OCI-LY3 (cell line): ENCODE data around the gene NR1H4.
"Not testable (repeated sequence)": the region's sequence is repeated elsewhere in the genome, so short reads cannot be mapped to it uniquely, and the experiment has no call there.

Source experiments
- H2AFZ ChIP-seq: fragments of 200-600, 300-600 bp; shearing (Covaris generic); 2 replicates; pipeline ENCODE4 v1.6.0; 2014; ENCODE audit warnings: antibody characterized with exemption, low read depth, low read length
- H3K27ac ChIP-seq: fragments of 200-600, 300-600 bp; sonication (generic); 2 replicates; pipeline ENCODE4 v1.5.1; 2014; ENCODE audit warnings: mild to moderate bottlenecking, low read length, moderate library complexity, mixed read lengths
- H3K27me3 ChIP-seq: fragments of 200-600, 300-600 bp; sonication (generic); 2 replicates; pipeline ENCODE4 v1.6.1; 2014; ENCODE audit warnings: low read depth, low read length, mixed read lengths
- H3K36me3 ChIP-seq: fragments of 200-600, 300-600 bp; sonication (generic); replicated peaks from 2 replicates; pipeline ENCODE3; 2014; ENCODE audit warnings: low read depth, low read length, mixed read lengths
- H3K4me1 ChIP-seq: fragments of 300-600, 200-600 bp; sonication (generic); 2 replicates; pipeline ENCODE4 v1.6.1; 2014; ENCODE audit warnings: low read length, mixed read lengths
- H3K4me2 ChIP-seq: fragments of 200-600, 300-600 bp; sonication (generic); 2 replicates; pipeline ENCODE4 v1.6.1; 2014; ENCODE audit warnings: low read length, mixed read lengths
- H3K4me3 ChIP-seq: fragments of 300-600, 200-600 bp; sonication (generic); 2 replicates; pipeline ENCODE4 v1.5.1; 2014; ENCODE audit warnings: antibody characterized with exemption, mild to moderate bottlenecking, low read length, moderate library complexity
- H3K79me2 ChIP-seq: fragments of 300-600, 200-600 bp; shearing (Covaris generic); 2 replicates; pipeline ENCODE4 v1.6.1; 2014; ENCODE audit warnings: mild to moderate bottlenecking, low read length, mixed read lengths
- H3K9ac ChIP-seq: fragments of 300-600, 200-600 bp; shearing (Covaris generic); 2 replicates; pipeline ENCODE4 v1.6.0; 2014; ENCODE audit warnings: mild to moderate bottlenecking, low read length, moderate library complexity
- H3K9me3 ChIP-seq: fragments of 200-600, 300-600 bp; shearing (Covaris generic); 2 replicates; pipeline ENCODE4 v1.6.1; 2014; ENCODE audit warnings: low read length, mixed read lengths; ENCODE audit not compliant: insufficient read depth
- H4K20me1 ChIP-seq: fragments of 200-600, 300-600 bp; sonication (generic); 2 replicates; pipeline ENCODE4 v1.6.1; 2016; ENCODE audit warnings: low read length, mixed read lengths; ENCODE audit not compliant: insufficient read depth
- CTCF ChIP-seq: fragments of 200-600, 300-600 bp; sonication (generic); IDR thresholded peaks from 2 replicates; pipeline ENCODE4 v1.5.1; 2014; ENCODE audit warnings: antibody characterized with exemption, low read length, low read depth
- EZH2phosphoT487 ChIP-seq: fragments of 200-600 bp; shearing (Covaris generic); IDR thresholded peaks from 2 replicates; pipeline ENCODE4 v1.6.1; 2018; ENCODE audit warnings: antibody characterized with exemption, mixed run types, low read depth

NR1H4 gene

GRCh38 chr12:100473716-100474150 lies at the start of gene NR1H4:
Gene NR1H4, plus strand, starts transcription at chr12:100473866. Its CDS starts 19,458 bp downstream, at chr12:100493324.
- no peak within 1 kb of the TSS for H3K4me3 ChIP-seq
- no peak within 1 kb of the TSS for H3K9ac ChIP-seq
- H3K4me2 ChIP-seq, result no peak within 1 kb of the TSS
- no peak within 1 kb of the TSS for H3K27ac ChIP-seq
- H3K79me2 ChIP-seq, result no peaks in the 10 kb centered on the region
- no peaks in the 10 kb centered on the region for H3K9me3 ChIP-seq
- no peaks in the 10 kb centered on the region for H3K36me3 ChIP-seq
- no peaks in the 10 kb centered on the region for H4K20me1 ChIP-seq
- H3K4me1 ChIP-seq, result no peaks in the 10 kb centered on the region
- no peak within 1 kb of the TSS for H2AFZ ChIP-seq
- peaks cover 24% of the 10 kb centered on the region for H3K27me3 ChIP-seq
- no peak for TF ChIP-seq CTCF
- TF ChIP-seq EZH2phosphoT487, result no peak

- no peaks in the 10 kb centered on the region for H3K9me3 ChIP-seq
- no peak overlapping the region for H3K4me2 ChIP-seq
- no peak for TF ChIP-seq CTCF
- TF ChIP-seq EZH2phosphoT487, result no peak
- H4K20me1 ChIP-seq, result no peaks in the 10 kb centered on the region
- H3K27ac ChIP-seq, result no peak overlapping the region
- H3K4me1 ChIP-seq, result no peaks in the 10 kb centered on the region
- no peak overlapping the region for H3K9ac ChIP-seq
- no peak overlapping the region for H2AFZ ChIP-seq
- H3K4me3 ChIP-seq, result no peak overlapping the region
- no peaks in the 10 kb centered on the region for H3K36me3 ChIP-seq
- no peaks in the 10 kb centered on the region for H3K79me2 ChIP-seq
- H3K27me3 ChIP-seq, result peaks cover 6% of the 10 kb centered on the region; the same call in 1 of the 2 replicates
These were observed 47.5 kb upstream of the NR1H4 start for GRCh38 chr12:100426145-100426544.

GRCh38 chr12:100427078-100427477 lies 46.6 kb upstream of the NR1H4 start:
- no peak overlapping the region for H3K9ac ChIP-seq
- no peak overlapping the region for H2AFZ ChIP-seq
- H3K4me2 ChIP-seq, result no peak overlapping the region
- no peak overlapping the region for H3K4me3 ChIP-seq
- H4K20me1 ChIP-seq, result no peaks in the 10 kb centered on the region
- no peaks in the 10 kb centered on the region for H3K4me1 ChIP-seq
- TF ChIP-seq EZH2phosphoT487, result no peak
- no peak for TF ChIP-seq CTCF
- no peaks in the 10 kb centered on the region for H3K9me3 ChIP-seq
- H3K27me3 ChIP-seq, result peaks cover 6% of the 10 kb centered on the region; the same call in 1 of the 2 replicates
- H3K27ac ChIP-seq, result no peak overlapping the region
- no peaks in the 10 kb centered on the region for H3K36me3 ChIP-seq
- H3K79me2 ChIP-seq, result no peaks in the 10 kb centered on the region

GRCh38 chr12:100430251-100430650 lies 43.4 kb upstream of the NR1H4 start:
- not testable (repeated sequence) for H3K4me3 ChIP-seq, H3K4me2 ChIP-seq, H3K9ac ChIP-seq, H3K79me2 ChIP-seq, H3K27ac ChIP-seq, H2AFZ ChIP-seq, H3K27me3 ChIP-seq, H3K4me1 ChIP-seq, H3K9me3 ChIP-seq, H3K36me3 ChIP-seq, H4K20me1 ChIP-seq

GRCh38 chr12:100433701-100434100 lies 40.0 kb upstream of the NR1H4 start:
- H3K36me3 ChIP-seq, result no peaks in the 10 kb centered on the region
- no peaks in the 10 kb centered on the region for H3K27me3 ChIP-seq
- no peak overlapping the region for H3K4me2 ChIP-seq
- H3K9ac ChIP-seq, result no peak overlapping the region
- no peak overlapping the region for H3K27ac ChIP-seq
- no peaks in the 10 kb centered on the region for H4K20me1 ChIP-seq
- H3K79me2 ChIP-seq, result no peaks in the 10 kb centered on the region
- H3K4me1 ChIP-seq, result no peaks in the 10 kb centered on the region
- no peak for TF ChIP-seq CTCF
- no peak for TF ChIP-seq EZH2phosphoT487
- H3K9me3 ChIP-seq, result no peaks in the 10 kb centered on the region
- no peak overlapping the region for H3K4me3 ChIP-seq
- H2AFZ ChIP-seq, result no peak overlapping the region
